Measurements from ENCODE around the gene GTF2F2. TPM values are rescaled to one million over a fixed set of nuclear protein-coding genes. Genes with fewer than 3 reads are reported as not detected.

GTF2F2 gene
- total RNA-seq, 1 donor from 2014 or later = 23.6 TPM

- DNase-seq = no peak
Measured at GRCh38 chr13:45305079-45305478, 184.8 kb downstream of the GTF2F2 start.

- peak; percentile 32 for DNase-seq
Measured at GRCh38 chr13:45306966-45307365, 186.7 kb downstream of the GTF2F2 start.

GRCh38 chr13:45310341-45311131, 190.2 kb downstream of the GTF2F2 start:
- no peak for DNase-seq

GRCh38 chr13:45314822-45315221, 194.5 kb downstream of the GTF2F2 start:
- DNase-seq = no peak

- DNase-seq = no peak
Measured at GRCh38 chr13:45315520-45316167, 195.3 kb downstream of the GTF2F2 start.

GRCh38 chr13:45316338-45316737, 196.0 kb downstream of the GTF2F2 start:
- no peak for DNase-seq

- no peak for DNase-seq
Measured at GRCh38 chr13:45316996-45317395, 196.7 kb downstream of the GTF2F2 start.

GRCh38 chr13:45320876-45321629, 200.7 kb downstream of the GTF2F2 start:
- no peak for DNase-seq

GRCh38 chr13:45325806-45326205, 205.5 kb downstream of the GTF2F2 start:
- DNase-seq = peak; percentile 58

GRCh38 chr13:45327253-45327955, 207.1 kb downstream of the GTF2F2 start:
- no peak for DNase-seq

GRCh38 chr13:45328661-45329111, 208.4 kb downstream of the GTF2F2 start:
- DNase-seq = no peak

- DNase-seq = no peak
Measured at GRCh38 chr13:45331123-45331619, 210.9 kb downstream of the GTF2F2 start.

GRCh38 chr13:45331692-45332035, 211.4 kb downstream of the GTF2F2 start:
- DNase-seq = no peak

- DNase-seq = no peak
Measured at GRCh38 chr13:45332036-45332830, 211.9 kb downstream of the GTF2F2 start.

GRCh38 chr13:45332831-45333219, 212.5 kb downstream of the GTF2F2 start:
- no peak for DNase-seq

- DNase-seq = no peak
Measured at GRCh38 chr13:45333251-45333976, 213.1 kb downstream of the GTF2F2 start.
